NCI-H82 (cell line): ENCODE measurements around the gene POLR1G.

Experiments
- DNase-seq: peaks from one replicate; lab custom pipeline; 2025; lab: John Stamatoyannopoulos, UW

Gene POLR1G

GRCh38 chr19:45444318-45445041, 38.0 kb downstream of the POLR1G start:
- DNase-seq, result peak; percentile 89

DNA sequence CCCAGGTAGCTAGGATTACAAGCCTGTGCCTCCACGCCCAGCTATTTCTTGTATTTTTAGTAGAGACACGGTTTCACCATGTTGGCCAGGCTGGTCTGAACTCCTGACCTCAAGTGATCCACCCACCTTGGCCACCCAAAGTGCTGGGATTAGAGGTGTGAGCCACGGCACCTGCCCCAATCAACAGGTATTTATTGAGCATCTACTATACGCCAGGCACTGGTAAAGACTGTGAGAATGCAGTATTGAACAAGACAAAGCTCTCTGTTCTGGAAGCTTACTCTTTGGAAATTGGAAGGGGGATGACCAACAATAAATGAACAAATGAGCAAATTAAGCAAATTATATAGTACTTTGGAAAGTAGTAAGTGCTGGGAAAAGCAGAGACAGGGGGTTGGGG, 38.7 kb downstream of the POLR1G start:
- DNase-seq, result no peak

DNA sequence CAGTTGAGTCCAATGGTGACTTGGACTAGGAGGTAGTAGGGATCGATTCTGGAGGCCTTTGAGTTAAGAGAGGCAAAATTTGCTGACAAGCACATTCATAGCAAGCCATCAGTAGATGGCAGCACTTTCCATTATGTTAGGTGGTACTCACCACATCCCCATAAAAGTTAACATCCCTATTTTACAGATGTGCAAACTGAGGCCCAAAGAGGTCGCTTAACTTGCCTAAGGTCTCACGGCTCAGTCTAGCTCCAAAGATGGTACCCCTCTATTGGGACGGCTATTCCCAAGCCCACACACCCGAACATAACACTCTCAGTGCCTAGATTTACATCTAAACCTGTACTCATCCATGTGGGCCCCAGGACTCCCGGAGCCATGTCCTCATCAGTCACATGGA, 39.9 kb downstream of the POLR1G start:
- peak; percentile 66 for DNase-seq

DNA sequence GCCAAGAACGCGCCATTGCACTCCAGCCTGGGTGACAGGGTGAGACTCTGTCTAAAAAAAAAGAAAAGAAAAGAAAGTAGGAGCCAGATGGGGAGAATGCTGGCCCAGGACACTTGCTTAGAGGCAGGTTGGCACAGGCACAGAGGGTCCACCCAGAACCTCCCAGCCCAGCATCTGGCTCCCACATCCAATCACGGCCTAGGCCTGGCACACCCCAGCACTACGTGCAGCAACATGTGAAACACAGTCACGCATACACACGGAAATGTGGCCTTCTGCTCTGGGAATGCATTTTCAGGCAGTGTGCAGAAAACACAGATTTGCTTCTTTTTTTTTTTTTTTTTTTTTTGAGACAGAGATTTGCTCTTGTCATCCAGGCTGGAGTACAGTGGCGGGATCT, 40.5 kb downstream of the POLR1G start:
- DNase-seq, result no peak

GRCh38 chr19:45448425-45448756, 41.9 kb downstream of the POLR1G start:
- DNase-seq, result no peak

- no peak for DNase-seq
Measured at GRCh38 chr19:45448887-45449299, 42.4 kb downstream of the POLR1G start.

DNA sequence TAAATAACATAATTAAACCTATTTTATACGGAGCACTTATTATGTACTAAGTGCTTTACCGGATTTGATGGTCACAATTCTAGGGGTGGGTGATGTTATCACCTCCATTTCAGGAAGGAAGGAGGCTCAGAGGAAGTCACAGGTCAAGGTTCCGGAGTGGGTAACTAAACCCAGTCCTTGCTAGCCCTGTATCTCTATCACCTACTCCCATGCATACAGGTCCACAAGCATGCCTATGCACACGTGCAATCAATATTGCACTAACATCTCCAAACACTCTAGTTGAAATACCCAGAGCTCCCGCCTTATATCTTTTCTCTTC, 43.5 kb downstream of the POLR1G start:
- no peak for DNase-seq

DNA sequence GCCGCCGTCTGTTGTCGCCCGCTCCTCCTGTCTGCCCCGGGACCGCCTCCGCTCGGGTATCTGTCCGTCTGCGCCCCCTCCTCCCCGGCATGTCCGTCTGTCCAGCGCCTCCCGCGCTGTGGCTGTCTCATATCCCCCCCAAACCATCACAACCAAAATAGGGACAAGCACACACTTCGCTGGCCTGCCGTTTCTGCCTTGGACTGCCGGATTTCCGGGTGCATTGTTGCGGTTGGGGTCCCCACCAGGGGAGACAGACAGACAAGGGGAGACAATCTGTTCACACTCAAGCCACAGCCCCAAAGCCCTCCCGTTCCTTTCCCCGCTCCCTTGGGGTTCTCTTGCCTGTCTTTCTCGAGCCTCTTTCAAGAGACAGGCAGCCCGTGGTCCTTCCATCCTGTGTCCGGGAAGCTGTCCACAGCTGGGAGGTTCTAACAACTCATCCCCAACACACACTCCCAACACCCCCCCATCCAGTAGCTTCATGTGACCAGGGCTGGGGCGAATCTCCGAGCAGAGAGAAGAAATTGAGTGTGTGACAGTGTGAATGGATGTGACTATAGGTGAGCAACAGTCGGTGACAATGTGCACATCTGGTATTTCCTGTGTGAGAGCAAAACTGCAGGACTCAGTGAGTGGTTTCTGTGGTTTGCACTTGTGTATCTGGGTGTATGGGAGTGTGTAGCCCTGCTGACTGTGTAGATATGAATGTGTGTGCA, 44.8 kb downstream of the POLR1G start:
- peak; percentile 36 for DNase-seq

DNA sequence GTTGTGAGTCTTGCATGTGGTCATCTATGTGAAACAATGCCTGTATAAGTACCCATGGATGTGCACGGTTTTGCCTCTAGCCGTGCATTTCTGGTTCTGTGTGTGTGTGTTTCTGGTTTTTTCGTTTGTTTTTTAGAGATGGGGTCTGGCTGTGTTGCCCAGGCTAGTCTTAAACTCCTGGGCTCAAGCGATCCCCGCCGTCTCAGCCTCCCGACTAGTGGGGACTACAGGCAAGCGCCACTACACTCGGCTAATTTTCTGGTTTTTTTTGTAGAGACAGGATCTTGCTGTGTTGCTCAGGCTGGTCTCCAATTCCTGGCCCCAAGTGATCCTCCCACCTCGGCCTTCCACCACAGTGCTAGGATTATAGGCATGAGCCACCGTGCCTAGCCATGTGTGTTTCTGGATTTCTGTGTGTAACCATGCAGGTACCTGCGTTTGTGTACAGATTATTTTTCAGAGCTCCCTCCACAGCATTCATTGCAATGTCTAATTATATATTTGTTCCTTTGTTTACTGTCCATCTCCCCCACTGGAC, 45.5 kb downstream of the POLR1G start:
- DNase-seq, result no peak

- peak; percentile 23 for DNase-seq
Measured at GRCh38 chr19:45455707-45456499, 49.5 kb downstream of the POLR1G start.

DNA sequence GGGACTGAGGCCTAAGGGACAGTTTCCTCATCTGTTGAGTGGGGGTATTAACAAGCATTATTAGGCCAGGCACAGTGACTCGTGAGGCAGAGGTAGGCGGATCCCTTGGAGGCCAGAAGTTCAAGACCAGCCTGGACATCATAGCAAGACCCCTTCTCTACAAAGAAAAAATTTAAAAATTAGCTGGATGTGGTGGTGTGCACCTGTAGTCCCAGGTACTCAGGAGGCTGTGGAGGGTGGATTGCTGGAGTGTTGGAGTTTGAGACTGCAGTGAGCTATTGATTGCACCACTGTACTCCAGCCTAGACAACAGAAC, 50.0 kb downstream of the POLR1G start:
- DNase-seq, result no peak

- DNase-seq, result no peak
Measured at GRCh38 chr19:45457776-45458175, 51.3 kb downstream of the POLR1G start.
